NCI-H146 (cell line): Measurements from ENCODE around the gene DNAJC16.
"Not testable (repeated sequence)": the region's sequence is repeated elsewhere in the genome, so short reads cannot be mapped to it uniquely, and the experiment has no call there.

ENCODE experiments used
- DNase-seq: peaks from one replicate; lab custom pipeline; 2025; lab: John Stamatoyannopoulos, UW

Gene DNAJC16

GRCh38 chr1:15507278-15507677, 19.4 kb upstream of the DNAJC16 start:
- DNase-seq, result no peak

GRCh38 chr1:15508700-15509487, 17.8 kb upstream of the DNAJC16 start:
- DNase-seq, result peak; percentile 5

DNA sequence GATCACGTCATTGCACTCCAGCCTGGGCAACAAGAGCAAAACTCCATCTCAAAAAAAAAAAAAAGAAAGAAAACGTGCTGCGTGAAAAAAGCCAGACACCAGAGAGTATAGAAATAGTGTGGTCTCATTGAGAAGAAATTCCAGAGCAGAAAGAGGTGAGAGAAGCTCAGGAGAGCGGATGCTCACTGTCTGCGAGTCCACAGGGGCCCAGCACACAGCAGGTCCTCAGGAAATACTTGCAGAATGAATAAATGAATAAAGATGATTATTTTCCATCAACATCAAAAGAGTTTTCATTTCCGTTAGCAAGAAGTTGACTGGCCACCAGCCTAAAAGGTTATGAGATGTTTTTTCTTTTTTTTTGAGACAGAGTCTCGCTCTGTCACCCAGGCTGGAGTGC, 17.1 kb upstream of the DNAJC16 start:
- no peak for DNase-seq

DNA sequence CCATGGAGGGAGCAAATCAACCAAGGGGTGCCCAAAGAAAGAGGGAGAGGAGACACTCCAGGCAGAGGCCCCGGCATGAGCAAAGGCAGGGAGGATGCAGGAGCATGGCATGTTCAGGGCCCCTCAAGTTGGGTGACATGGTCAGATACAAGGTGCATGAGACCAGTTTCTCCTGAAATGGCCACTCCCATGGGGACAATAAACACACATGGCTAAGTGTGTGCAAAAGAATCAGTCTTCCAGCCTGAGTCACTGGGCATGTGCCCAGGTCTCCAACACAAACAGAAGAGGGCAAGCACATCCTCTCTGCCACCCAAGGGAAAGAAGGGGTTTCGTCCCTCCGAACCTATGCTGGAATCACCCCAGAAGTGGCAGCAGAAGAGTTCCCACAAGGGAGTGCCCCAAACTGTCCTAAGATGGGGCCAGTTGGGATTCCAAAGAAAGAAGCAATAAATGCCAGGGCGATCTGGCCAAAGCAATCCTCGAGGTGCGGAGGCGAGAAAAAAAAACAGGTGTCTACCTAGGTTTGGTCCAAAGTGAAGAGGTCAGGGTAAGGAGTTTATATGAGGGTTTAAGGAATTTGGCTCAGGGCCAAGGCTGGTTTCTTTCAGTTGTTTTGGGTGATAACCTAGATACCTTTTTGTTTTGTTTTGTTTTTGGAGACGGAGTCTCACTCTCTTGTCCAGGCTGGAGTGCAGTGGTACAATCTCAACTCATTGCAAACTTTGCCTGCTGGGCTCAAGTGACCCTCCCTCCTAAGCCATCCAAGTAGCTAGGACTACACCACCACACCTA, 15.8 kb upstream of the DNAJC16 start:
- DNase-seq, result no peak

DNA sequence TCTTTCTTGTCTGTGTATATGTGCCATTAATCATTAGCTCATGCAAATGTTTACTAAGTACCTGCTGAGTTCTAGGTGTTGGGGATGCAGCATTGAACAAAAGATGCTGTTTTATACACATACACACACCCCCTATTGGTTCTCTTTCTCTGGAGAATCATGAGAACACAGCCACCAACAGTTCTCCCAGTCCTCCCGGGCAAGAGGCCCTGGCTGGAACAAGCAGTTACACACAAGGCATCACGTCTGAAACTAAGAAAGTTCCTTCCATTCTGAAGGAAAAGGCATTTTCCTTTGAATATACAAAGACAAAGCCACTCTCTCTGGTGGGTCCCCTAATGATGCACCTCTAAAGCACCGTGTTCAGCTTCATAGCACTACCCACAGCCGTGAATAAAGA, 13.5 kb upstream of the DNAJC16 start:
- no peak for DNase-seq

GRCh38 chr1:15513919-15514318, 12.7 kb upstream of the DNAJC16 start:
- DNase-seq, result no peak

- not testable (repeated sequence) for DNase-seq
Observed at GRCh38 chr1:15514557-15514956, 12.1 kb upstream of the DNAJC16 start.

DNA sequence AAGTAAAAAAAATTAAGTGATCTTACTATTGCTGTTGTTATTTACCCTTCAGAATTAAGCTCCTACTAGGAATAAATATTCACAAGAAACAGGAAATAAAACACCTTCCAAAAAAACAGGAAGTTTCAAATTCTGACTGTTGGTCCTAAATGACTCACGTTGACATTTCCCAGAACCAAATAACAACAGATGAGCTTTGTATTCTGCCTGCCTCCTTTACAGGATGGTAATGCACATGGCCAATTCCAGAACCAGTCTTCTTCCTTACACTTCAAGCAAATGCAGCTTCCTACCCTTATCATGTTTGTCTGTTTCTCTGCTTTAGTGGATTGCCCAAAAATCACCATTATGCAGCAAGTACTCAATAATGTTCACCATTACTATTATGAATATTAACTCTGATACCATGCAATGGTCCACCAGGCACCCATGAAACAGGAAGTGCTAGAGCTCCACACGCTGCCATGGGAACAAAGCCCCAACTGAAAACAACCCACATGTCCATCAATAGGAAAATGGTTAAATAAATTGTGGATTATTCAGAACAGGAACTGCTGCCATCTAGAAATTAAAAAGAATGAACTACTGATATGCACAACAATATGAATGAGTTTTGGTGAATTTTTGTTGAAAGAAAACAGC, 11.5 kb upstream of the DNAJC16 start:
- no peak for DNase-seq

GRCh38 chr1:15519625-15520024, 7.0 kb upstream of the DNAJC16 start:
- no peak for DNase-seq

- DNase-seq, result not testable (repeated sequence)
Observed at GRCh38 chr1:15521206-15521906, 5.3 kb upstream of the DNAJC16 start.

- no peak for DNase-seq
Observed at GRCh38 chr1:15522551-15522950, 4.1 kb upstream of the DNAJC16 start.

- no peak for DNase-seq
Observed at GRCh38 chr1:15523104-15524020, 3.3 kb upstream of the DNAJC16 start.

DNA sequence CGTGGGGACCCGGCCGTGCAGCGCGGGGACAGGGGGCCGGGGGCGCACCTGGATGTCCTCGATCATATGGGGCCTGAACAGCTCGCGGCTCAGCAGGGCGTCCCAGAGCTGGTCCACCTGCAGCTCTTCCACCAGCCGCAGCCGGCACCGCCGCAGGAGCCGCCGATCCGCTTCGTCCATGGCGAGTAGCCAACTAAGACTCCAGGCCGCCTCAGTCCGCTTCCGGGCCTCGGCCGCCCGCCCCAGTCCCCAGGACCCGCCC, 2.7 kb upstream of the DNAJC16 start, which contains the start of gene CASP9:
Gene CASP9, minus strand, starts transcription at position 195 of the 262 bp plus-strand sequence. Its CDS starts 15 bp downstream, at position 180.
- no peak for DNase-seq

DNA sequence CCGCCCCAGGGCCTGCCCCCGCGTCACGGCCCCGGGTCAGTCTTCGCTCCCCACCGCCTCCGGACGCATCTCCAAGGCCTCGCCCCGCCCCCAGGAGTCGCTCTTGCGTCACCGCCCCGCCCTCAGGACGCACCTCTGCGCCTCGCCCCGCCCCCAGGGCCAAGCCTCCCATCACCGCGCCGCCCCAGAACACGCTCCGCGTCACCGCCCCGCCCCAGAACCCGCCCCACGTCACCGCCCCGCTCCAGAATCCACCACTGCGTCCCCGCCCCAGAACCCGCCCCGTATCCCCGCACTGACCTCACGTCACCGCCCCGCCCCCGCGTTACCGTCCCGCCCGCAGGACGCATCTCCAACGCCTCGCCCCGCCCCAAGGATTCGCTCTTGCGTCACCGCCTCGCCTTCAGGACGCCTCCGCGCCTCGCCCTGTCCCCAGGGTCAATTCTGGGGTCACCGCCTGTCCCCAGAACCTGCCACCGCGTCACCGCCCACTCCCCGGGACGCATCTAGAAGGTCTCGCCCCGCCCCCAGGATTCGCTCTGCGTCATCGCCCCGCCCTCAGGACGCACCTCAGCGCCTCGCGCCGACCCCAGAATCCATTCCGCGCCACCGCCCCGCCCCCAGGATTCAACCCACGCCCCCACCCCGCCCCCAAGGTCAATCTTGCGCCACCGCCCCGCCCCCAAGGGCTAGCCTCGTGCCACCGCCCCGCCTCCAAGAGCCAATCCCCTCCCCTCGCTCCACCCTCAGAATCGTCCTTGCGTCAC, 2.2 kb upstream of the DNAJC16 start:
- DNase-seq, result peak; percentile 99

- DNase-seq, result no peak
Observed at GRCh38 chr1:15525050-15526020, 1.3 kb upstream of the DNAJC16 start.

GRCh38 chr1:15526021-15526489, 593 bp upstream of the DNAJC16 start:
- peak; percentile 23 for DNase-seq

DNA sequence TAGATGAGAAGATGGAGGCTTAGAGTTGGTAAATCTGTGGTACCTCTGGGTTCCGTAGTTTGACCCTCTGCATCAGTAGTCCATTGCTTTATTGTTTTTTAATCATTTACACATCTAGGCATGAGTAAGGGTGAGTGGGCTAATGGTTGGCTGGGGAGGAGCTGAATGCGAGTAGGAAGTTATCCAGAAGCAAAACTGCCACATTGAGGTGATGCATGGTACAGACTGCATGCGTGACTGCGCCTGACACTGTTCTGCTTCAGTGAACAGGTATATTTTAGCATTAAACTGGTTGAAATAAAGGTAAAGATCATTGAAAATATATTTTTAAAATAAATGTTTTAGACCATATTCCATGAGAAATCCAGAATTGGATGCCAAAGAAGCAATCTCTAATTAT, 4.4 kb downstream of the DNAJC16 start:
- no peak for DNase-seq

- DNase-seq, result no peak
Observed at GRCh38 chr1:15531682-15532081, 5.0 kb downstream of the DNAJC16 start.

- peak; percentile 11 for DNase-seq
Observed at GRCh38 chr1:15538771-15539170, 12.1 kb downstream of the DNAJC16 start.
